GM19467 (cell line): ENCODE data around the gene ETNK1.

ENCODE experiments used
- ATAC-seq: cut with Tn5 transposase; IDR thresholded peaks from one replicate; pipeline ENCODE4 v1.9.1; 2021; ENCODE audit warnings: mild to moderate bottlenecking, moderate library complexity; ENCODE audit not compliant: unreplicated experiment

The ETNK1 gene

GRCh38 chr12:22731236-22731635 lies 106.3 kb downstream of the ETNK1 start:
- ATAC-seq, result no peak

- no peak for ATAC-seq
These were observed 108.8 kb downstream of the ETNK1 start for GRCh38 chr12:22733756-22734155.

GRCh38 chr12:22738945-22739344 lies 114.0 kb downstream of the ETNK1 start:
- ATAC-seq, result no peak
